A549 treated with AZD2906 at 1 μM for 4 hours (cell line): Measurements from ENCODE around the gene RASL11B. TPM values are rescaled to one million over a fixed set of nuclear protein-coding genes. Genes with fewer than 3 reads are reported as not detected.

ENCODE experiments used
- total RNA-seq: library from RNA; stranded (reverse); fragments of 200-300 nt; extraction: Qiagen RNA extraction; gene quantifications from 5 replicates; pipeline ENCODE4 v1.2.3, GENCODE V29; 2022

The RASL11B gene, protein sequence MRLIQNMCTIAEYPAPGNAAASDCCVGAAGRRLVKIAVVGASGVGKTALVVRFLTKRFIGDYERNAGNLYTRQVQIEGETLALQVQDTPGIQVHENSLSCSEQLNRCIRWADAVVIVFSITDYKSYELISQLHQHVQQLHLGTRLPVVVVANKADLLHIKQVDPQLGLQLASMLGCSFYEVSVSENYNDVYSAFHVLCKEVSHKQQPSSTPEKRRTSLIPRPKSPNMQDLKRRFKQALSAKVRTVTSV
- total RNA-seq, result 0.13 to 0.20 TPM (median 0.14 TPM) in 5 replicates

DNA sequence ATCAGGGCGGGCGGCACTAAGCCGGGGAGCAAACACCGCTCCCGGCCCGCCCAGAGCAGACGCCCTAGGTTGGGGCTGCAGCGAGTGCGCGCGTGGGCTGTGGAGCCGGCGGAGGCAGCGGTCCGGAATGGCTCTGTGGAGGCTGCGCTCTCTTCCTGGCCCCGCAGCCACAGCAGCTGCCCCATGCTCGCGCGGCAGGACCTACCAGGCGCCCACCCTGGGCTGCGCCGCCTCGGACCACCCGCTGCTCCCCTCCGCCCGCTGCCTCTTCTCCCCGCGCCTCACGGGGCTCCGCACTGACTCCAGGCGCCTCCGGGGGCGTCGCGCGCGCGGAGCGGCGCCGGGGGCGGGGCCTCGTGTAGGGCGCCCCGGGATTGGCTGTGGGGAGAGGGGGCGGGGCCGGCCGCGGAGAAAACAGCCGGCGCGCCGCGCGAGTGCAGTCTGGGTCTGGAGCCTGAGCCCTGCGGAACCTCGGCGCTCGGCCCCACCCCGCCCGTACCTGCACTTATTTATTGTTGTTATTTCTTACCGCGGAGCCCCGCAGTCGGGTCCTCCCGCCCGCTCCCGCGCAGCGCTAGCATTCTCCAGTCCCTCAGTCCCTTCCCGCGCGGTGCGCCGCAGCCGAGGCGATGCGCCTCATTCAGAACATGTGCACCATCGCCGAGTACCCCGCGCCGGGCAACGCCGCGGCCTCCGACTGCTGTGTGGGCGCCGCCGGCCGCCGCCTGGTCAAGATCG lies at the start of gene RASL11B:
RASL11B (plus strand) TSS at position 439 of the 738 bp plus-strand sequence; CDS start at position 630, 191 bp downstream.

Other genes with a start within 250 kb of the RASL11B start
- 5.6 to 7.7 TPM (median 7.2 TPM) in 5 replicates for gene USP46, start 203.0 kb upstream of the RASL11B start, total RNA-seq
- gene ERVMER34-1, start 110.9 kb upstream of the RASL11B start, total RNA-seq, result 0.35 to 0.71 TPM (median 0.49 TPM) in 5 replicates